ENCODE data around the gene VWA3A. TPM values are rescaled to one million over a fixed set of nuclear protein-coding genes. Genes with fewer than 3 reads are reported as not detected.

VWA3A gene
- total and polyA plus RNA-seq, 12 donors: 0.01 to 1.1 (median 0.28) TPM; not detected in 1

DNA sequence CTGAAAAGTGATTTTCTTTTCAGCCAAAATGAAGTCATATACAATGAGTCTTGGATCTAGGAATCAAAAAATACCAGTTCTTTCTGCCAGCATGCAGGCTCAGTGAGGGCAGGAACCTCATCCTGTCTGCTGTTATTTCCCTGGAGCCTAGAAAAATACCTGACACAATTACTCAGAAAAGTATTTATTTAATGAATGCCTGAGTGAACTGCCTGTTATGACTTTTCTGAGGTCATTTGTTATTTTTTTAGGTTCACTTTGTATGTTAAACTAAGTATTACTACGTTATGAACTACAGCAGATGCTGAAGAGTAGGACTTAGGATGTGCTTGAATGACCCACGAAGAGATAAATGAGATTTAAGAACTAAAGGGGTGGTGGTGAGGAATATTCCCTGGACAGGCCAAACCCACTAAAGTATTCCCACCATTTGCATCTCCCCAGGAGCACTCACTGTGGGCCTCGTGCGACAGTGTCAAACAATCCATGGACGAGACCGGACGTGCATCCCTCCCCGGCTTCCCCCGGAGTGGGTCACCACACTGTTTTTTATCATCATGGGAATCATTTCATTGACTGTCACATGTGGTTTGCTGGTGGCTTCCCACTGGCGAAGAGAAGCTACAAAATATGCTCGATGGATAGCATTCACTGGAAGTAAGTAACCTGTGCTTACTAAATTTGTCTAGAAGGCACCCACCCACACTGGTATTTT is 17.1 kb upstream of the VWA3A start:
- no peak overlapping the region for H3K4me3 ChIP-seq
- TF ChIP-seq, protein P1, sequence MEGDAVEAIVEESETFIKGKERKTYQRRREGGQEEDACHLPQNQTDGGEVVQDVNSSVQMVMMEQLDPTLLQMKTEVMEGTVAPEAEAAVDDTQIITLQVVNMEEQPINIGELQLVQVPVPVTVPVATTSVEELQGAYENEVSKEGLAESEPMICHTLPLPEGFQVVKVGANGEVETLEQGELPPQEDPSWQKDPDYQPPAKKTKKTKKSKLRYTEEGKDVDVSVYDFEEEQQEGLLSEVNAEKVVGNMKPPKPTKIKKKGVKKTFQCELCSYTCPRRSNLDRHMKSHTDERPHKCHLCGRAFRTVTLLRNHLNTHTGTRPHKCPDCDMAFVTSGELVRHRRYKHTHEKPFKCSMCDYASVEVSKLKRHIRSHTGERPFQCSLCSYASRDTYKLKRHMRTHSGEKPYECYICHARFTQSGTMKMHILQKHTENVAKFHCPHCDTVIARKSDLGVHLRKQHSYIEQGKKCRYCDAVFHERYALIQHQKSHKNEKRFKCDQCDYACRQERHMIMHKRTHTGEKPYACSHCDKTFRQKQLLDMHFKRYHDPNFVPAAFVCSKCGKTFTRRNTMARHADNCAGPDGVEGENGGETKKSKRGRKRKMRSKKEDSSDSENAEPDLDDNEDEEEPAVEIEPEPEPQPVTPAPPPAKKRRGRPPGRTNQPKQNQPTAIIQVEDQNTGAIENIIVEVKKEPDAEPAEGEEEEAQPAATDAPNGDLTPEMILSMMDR (IDR thresholded peaks at IDR 0.05): no peak
- H3K27me3 ChIP-seq: no peaks in the 10 kb centered on the region
- H3K4me1 ChIP-seq: peaks cover 0 to 30% (median 16%) of the 10 kb centered on the region in 9 donors
- H3K9me3 ChIP-seq: no peaks in the 10 kb centered on the region
- peaks cover 0 to 29% (median 0%) of the 10 kb centered on the region in 9 donors for H3K36me3 ChIP-seq
- no peak for ATAC-seq
- WGBS, 2 donors: 93 to 95% methylated on average over 11 of the region's 11 CpGs
- intact Hi-C loops (cut with DNase I): loop anchor here in 7 of 10 donors (2.0 to 10.0 kb wide), 5 partner anchors 73 to 918 kb away; partner anchors contain the start of genes PDZD9 (in 3 of the 7), UQCRC2 (in 2 of the 7) and LDAF1 (in 1 of the 7)
- no peak overlapping the region for H3K27ac ChIP-seq
- no peak for DNase-seq

DNA sequence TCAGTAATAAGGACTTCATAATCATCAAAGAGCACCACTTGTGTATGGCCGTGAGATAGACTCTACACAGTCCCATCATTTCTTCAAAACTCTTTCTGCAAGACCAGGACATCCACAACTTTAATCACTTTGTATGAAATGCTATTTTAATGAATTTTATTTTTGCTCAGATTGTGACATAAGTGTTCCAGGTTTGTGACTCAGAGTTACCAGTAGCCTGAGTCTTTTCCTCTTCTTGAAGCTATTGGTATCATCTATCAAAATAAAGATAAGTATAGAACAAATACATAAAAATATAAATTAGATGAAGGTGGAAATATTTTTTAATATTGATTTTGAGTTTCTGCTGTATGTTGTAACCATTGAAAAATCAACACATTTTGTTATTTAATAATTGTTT is 16.6 kb upstream of the VWA3A start:
- TF ChIP-seq, protein P1 (IDR thresholded peaks at IDR 0.05): no peak
- ATAC-seq (no peak), DNase-seq (no peak)
- Histone ChIP-seq H3K9me3 (no peaks in the 10 kb centered on the region), H3K27ac (no peak overlapping the region), H3K36me3 (peaks cover 0 to 33% (median 0%) of the 10 kb centered on the region in 9 donors), H3K4me1 (peaks cover 0 to 24% (median 12%) of the 10 kb centered on the region in 9 donors), H3K27me3 (no peaks in the 10 kb centered on the region), H3K4me3 (no peak overlapping the region)
- WGBS, 2 donors: 98 to 100% methylated on average over 1 of the region's 1 CpG
- intact Hi-C loops (cut with DNase I): loop anchor here in 9 of 10 donors (2.0 to 10.0 kb wide), 5 partner anchors 73 to 918 kb away; partner anchors contain the start of genes PDZD9 (in 5 of the 9), UQCRC2 (in 2 of the 9) and LDAF1 (in 1 of the 9)

DNA sequence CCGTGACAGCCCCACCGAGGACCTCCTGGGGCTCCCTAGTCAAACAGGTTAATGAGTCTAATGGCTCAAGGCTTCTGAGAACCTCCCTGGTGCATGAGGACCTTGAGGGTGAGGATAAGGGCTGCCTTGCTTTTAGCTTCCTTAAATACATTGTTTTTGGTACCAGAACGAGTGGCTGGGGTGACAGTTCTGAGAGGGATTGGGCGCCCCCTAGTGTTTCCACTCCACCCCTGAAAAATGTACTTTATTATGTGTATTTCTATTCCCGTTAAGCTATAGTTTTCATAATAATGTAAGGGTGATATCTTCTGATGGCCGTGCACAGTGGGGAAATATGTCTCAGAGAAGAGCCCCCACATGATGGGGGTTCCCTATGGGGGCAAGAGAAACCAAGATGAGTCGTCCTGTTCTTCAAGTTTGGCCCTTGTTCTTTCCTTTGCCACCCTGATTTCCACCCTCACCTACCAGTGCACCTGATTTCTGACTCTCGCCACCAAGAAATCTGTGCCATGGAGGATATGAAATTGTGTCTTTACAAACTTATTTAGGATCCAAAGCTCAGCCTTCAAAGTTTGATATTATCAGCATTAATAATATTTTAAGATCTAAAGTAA is 14.5 kb upstream of the VWA3A start:
- H3K9me3 ChIP-seq: no peaks in the 10 kb centered on the region

DNA sequence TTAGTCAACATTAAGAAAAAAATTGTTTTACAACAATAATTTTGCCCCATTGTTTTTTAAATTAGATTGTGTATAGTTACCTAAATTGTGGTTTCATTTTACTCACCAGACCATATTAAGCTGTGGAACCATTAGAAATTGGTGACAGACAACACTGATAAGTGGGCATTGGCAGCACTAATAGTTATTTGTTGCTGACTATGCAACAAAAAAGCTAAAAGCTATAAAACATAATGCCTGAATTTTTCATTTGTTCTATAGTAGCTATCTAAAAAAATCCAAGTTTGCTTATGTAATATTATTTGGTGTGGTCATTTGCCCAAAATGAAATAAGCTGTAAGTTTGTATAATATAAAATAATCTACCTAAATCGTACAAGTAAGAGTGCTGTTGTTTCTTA is 13.7 kb upstream of the VWA3A start:
- WGBS, 2 donors: 84 to 94% methylated on average over 1 of the region's 1 CpG
- no peaks in the 10 kb centered on the region for H3K9me3 ChIP-seq
- intact Hi-C loops (cut with DNase I): loop anchor here in 8 of 10 donors (1.0 to 10.0 kb wide), 6 partner anchors 76 to 921 kb away; partner anchors contain the start of genes PDZD9 (in 5 of the 8), UQCRC2 (in 2 of the 8) and LDAF1 (in 1 of the 8)
- TF ChIP-seq, protein P1 (IDR thresholded peaks at IDR 0.05): no peak
- H3K27ac ChIP-seq: no peak overlapping the region
- H3K4me3 ChIP-seq: no peak overlapping the region
- ATAC-seq (no peak), DNase-seq (no peak)
- H3K27me3 ChIP-seq: no peaks in the 10 kb centered on the region
- peaks cover 0 to 7% (median 3%) of the 10 kb centered on the region in 9 donors for H3K4me1 ChIP-seq
- H3K36me3 ChIP-seq: peaks cover 0 to 49% (median 0%) of the 10 kb centered on the region in 9 donors

More for the DNA sequence above, 14.5 kb upstream of the VWA3A start:
- H3K27ac ChIP-seq: no peak overlapping the region
- WGBS, 2 donors: 41 to 47% methylated on average over 8 of the region's 8 CpGs
- intact Hi-C loops (cut with DNase I): loop anchor here (1.0 to 10.0 kb wide), 6 partner anchors 76 to 921 kb away; partner anchors contain the start of genes PDZD9 (in 9 of the 10), UQCRC2 (in 2 of the 10) and LDAF1 (in 1 of the 10)
- H3K4me1 ChIP-seq: peaks cover 0 to 12% (median 3%) of the 10 kb centered on the region in 9 donors
- TF ChIP-seq, protein P1 (IDR thresholded peaks at IDR 0.05): peak; percentile 76 to 91 (median 83)
- peaks cover 0 to 44% (median 0%) of the 10 kb centered on the region in 9 donors for H3K36me3 ChIP-seq
- ATAC-seq (peak in 6 of 8 donors; percentile 38 to 70 (median 54)), DNase-seq (peak; percentile 37 to 67)
- H3K27me3 ChIP-seq: no peaks in the 10 kb centered on the region
- no peak overlapping the region for H3K4me3 ChIP-seq
